Measurements from ENCODE around the gene DYNLRB2.

- TF ChIP-seq MAX (IDR thresholded peaks at IDR 0.05; ENCODE audit: low read depth), result no peak
- TF ChIP-seq, protein P1, sequence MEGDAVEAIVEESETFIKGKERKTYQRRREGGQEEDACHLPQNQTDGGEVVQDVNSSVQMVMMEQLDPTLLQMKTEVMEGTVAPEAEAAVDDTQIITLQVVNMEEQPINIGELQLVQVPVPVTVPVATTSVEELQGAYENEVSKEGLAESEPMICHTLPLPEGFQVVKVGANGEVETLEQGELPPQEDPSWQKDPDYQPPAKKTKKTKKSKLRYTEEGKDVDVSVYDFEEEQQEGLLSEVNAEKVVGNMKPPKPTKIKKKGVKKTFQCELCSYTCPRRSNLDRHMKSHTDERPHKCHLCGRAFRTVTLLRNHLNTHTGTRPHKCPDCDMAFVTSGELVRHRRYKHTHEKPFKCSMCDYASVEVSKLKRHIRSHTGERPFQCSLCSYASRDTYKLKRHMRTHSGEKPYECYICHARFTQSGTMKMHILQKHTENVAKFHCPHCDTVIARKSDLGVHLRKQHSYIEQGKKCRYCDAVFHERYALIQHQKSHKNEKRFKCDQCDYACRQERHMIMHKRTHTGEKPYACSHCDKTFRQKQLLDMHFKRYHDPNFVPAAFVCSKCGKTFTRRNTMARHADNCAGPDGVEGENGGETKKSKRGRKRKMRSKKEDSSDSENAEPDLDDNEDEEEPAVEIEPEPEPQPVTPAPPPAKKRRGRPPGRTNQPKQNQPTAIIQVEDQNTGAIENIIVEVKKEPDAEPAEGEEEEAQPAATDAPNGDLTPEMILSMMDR (IDR thresholded peaks at IDR 0.05), result no peak
- no peak for TF ChIP-seq ZBTB33 (IDR thresholded peaks at IDR 0.05; ENCODE audit: borderline replicate concordance, low read depth)
These were observed 5.5 kb downstream of the DYNLRB2 start for GRCh38 chr16:80546249-80546648.

Data from SK-N-SH (cell line).